Pons (tissue), 1 donor: ENCODE data around the gene KCNIP3.
"Not testable (repeated sequence)": the region's sequence is repeated elsewhere in the genome, so short reads cannot be mapped to it uniquely, and the experiment has no call there.

Experiments used
- DNase-seq: peaks from one replicate; pipeline ENCODE4 v3.0.0-alpha.2; 2016; ENCODE audit warnings: low spot score

The KCNIP3 gene

DNA sequence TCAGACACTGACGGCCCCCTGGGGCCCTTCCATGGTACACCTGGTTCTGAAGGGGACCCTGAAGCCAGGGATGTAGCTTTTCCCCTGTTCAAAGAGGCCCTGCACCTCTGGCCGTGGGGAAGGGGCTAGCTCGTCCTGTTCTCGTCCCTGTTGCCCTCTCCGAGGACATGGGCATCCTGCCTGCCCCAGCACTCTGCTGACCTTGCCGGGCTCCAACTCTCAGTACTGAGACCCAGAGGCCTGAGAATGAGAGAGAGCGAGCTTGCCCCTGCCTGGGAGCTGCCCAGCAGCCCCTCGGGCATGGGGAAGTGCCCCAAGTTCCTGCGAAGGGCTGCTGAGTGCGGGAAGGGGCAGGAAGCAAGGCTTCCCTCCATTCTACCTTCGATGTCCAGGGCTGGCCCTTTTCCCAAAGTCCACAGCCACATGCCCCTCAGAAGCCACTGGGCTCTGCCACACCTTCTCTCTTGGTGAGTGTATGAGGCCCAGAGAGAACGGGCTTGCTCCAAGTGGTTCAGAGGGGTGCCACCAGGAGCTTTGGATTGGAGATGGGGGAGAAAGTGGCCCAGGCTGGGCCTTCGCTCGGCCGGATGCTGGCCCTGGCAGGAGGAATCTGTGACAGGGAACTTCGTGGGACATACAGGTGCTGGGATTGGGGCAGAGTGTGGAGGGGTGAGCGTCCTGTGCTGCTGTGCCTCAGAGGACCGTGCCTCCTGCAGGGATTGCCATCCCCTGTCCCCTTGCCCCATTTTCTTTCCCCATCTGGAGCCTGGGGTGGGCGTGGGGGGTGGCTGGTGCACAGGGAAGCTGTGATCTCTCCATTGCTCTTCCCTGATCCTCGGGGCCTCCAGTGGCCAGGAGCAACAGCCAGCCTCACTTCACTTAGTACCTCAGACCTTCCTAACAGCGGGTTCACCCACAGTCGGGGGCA lies 50.8 kb downstream of the KCNIP3 start:
- DNase-seq, result no peak

GRCh38 chr2:95348609-95349567 lies 51.7 kb downstream of the KCNIP3 start:
- DNase-seq, result no peak

DNA sequence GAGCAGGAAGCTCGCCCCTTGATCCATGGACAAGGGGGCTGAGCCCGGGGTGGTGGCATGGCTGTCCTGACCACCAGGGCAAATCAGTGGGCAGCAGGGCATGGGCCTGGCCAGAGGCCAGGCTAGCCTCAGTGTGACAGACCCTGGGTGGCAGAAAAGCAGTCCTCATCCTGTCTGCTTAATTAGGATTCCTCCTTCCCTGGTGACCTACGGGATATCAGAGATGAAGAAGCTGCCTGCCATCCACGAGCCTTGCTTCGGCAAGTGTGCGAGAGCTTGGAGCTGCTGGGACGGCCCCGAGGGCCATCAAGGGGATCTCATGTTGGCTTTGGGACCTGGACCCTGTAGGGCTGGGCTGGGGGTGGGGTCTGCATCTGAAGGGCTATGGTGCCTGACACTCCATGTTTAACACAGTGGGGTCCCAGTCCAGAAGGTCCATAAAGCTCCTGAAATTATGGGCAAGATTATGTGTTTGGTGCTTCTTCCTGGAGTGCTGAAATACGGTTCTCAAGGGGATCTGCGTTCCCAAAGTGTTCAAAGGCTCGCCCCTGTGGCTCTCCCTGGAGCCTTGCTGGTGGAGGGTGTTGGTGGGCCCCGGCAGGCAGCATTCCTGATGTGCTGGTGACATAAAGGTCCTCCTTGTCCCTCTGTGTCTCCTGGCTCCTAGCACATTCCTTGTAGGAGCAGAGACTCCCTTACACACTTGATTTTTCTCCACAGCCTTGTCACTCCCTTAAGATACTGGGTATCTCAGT lies 52.6 kb downstream of the KCNIP3 start:
- DNase-seq, result no peak

- DNase-seq, result no peak
These were observed 53.2 kb downstream of the KCNIP3 start for GRCh38 chr2:95350368-95350767.

- DNase-seq, result no peak
These were observed 53.8 kb downstream of the KCNIP3 start for GRCh38 chr2:95350774-95351597.

GRCh38 chr2:95351598-95351915 lies 54.4 kb downstream of the KCNIP3 start:
- no peak for DNase-seq

DNA sequence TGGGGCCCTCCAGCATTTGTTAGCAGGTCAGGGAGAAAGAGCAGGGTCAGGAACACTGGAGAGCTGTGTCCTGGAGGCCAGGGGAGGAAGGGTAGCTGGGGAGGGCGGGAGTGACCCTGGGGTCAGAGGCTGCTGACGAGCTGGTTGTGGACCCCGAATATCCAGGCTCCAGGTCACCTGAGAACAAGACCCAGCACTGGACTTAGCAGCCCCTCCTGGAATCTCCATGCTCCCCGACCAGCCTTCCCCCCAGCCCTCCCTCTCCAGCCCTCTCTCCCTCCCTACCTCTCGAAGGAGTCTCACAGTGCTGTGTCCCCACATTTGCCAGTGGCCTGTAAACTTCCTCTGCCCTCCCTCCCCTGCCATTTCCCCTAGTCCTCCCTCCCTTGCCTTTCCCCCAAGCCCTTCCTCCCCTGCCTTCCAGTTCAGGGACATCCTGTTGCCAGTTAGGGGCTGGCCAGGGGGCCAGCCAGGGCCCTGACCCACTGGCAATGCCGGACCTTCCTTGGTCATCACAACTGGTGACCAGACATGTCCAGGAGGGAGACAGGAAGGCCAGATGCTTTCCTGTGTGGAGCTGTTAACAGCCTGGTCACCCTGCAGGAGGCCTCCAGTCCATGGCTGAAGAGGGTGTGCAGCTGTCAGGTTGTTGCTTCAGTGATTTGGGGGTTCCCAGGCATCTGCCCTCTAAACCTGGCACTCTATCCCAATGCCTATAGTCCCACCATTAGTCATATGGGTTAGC lies 55.3 kb downstream of the KCNIP3 start:
- DNase-seq, result no peak

- no peak for DNase-seq
These were observed 56.0 kb downstream of the KCNIP3 start for GRCh38 chr2:95353055-95353575.

DNA sequence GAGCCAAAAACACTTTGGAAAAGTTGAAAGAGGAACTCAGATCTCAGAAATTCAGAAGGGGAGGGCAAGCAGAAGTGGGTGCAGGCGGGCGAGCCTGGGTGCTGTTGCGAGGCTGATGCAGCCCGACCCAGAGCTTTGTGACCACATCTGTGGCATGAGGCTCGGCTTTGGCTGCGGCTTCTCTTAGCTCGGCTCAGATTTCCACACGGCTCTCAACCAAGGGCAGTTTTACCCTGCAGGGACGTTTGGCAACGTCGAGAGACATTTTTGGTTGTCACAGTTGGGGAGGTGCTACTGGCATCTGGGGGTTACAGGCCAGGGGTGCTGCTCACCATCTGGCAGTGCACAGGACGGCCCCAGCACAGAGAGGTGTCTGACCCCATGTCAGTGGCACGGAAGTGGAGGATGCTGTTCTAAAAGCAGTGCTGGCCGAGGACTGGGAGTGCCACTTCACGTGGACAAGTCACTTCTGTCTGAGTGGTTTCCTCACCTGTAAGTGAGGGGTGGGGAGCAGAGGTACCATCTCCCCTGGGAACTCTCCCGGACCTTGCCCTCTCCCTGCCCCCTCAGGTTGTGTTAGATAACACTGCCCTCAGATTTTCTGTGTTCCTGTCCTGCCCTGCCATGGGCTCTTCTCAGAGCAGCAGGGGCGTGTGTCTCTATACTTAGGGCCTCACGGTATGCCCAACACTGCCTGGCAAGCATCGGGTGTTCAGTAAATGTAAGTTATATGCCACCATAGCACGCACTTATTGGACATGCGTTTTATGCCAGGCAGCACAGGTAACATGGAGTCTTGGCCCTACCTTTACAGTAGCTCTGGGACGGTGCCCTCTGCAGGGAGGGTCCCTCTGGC lies 56.7 kb downstream of the KCNIP3 start:
- no peak for DNase-seq

- no peak for DNase-seq
These were observed 57.3 kb downstream of the KCNIP3 start for GRCh38 chr2:95354469-95354901.

GRCh38 chr2:95354925-95355324 lies 57.8 kb downstream of the KCNIP3 start:
- DNase-seq, result no peak

- not testable (repeated sequence) for DNase-seq
These were observed 58.3 kb downstream of the KCNIP3 start for GRCh38 chr2:95355486-95355885.

DNA sequence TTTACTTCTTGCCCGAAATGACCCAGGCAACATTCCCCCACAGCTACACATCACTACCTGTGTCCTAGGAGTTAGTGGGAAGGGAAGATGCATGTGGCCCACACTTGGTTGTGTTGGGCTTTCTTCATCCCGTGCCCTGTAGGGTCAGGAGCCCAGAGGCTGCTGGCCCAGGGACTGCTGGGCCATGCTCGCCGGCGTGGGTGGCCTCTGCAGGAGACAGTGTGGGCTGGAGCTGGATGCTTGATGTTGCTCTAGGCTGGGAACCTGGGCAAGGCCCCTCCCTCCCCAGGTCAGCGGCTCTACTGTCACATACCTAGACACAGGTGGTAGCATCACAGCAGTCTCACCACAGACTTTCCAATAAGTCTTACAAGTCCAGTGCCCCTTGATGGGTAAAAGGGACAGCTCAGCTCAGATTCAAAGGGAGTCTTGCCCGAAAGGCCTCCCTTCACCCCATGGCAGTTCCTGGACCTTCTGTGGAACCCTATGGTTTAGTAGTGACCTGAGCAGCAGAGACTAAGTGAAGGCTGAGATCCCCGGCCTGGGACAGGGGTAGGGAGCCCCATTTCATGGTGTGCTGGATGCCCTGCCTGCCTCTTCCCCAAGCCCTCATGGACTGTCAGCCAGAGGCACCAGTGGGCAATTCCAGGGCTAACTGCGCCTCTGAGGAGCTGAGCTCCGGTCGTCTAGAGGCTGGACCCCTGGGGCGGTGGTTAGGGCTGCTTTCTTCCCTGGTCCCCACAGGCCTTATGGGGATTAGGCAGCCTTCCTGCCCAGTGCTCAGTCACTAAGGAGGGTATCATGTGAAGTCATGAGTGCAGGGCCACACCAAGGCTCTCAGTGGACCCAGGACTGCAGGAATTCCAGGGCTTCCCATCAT lies 59.9 kb downstream of the KCNIP3 start:
- no peak for DNase-seq

DNA sequence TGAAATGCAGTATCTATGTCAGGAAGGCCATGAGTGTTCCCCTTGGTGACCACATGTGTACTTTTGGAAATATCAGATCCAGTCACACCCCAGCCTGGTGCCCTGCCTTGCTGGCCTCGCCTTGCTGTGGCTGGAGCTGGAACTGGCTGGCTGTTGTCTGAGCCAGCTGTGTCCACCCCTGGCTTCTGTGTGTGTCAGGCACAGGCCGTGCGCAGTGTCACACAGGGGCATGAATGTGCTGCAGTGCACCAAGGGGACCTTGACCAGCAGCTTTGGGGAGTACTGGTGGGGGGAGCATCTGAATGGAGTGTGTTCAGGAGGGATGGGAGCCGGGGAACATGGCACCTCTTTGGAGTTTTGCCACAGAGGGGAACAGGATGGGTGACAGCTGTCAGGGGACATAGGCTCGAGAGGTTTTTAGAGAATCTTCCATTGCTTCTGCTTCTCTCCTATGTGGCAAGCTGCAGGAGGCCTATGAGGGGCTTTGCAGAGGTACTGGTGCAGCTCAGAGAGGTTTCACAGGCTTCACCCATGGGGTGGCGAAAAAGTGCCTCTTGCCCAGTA lies 60.7 kb downstream of the KCNIP3 start:
- DNase-seq, result no peak

- no peak for DNase-seq
These were observed 61.9 kb downstream of the KCNIP3 start for GRCh38 chr2:95359031-95359430.

DNA sequence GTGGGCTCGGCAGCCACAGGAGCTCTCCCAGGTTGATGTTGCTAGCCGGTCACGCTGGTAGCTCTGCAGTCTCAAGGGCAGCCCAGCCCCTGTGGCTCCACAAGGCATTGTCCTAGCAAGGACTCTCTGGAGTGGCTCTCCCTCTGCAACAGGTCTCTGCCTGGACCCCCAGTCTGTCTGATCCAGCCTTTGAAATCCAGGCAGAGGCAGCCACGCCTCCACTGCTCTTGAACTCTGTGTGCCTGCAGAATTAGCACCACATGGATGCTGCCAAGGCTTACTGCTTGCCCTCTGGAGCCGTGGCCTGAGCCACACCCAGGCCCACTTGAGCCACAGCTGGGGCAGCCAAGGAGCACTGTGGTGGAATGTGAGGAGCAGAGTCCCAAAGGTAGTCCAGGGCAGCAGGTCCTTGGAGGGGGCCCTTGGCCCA lies 62.4 kb downstream of the KCNIP3 start:
- no peak for DNase-seq

DNA sequence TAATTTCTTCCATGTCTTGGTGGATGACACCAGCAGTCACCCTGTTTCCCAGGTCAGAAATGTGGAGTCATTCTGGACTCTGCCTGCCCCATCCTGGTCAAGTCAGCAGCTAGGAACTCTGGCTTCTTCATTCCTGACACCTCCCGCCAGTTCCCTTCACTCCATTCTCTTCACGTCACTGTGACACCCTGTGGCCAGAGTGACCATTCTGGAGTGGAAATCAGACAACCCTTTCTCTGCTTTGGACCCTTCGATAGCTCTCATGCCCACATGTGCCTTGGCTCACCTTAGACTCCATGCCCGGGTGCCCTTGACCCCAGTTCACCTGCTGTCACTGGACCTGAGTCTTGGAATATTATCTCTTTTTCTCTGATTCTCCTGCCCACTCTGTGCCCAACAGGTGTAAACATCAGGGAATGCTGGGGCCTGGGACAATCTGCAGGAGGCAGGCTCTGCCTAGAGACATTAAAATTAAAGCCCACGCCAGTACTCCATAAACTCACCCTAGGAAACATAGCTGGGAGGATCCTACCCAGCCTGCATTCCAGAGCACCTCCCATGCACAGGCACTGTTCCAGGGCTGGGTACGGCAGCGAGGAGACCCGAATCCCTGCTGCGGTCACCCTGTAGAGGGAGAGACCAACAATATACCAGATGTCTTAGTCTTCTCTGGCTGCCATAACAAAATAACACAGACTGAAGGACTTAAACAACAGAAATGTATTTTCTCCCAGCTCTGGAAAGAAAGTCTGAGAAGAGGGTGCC lies 64.3 kb downstream of the KCNIP3 start:
- no peak for DNase-seq
